ENCODE results near the gene ESPN. TPM values are rescaled to one million over a fixed set of nuclear protein-coding genes. Genes with fewer than 3 reads are reported as not detected.
A peak's percentile ranks its signal among the peaks of the same experiment; 100 is the strongest.

ESPN gene
- total RNA-seq, 1 donor from 2014 or later = 0.03 TPM

GRCh38 chr1:6508816-6509189 is 84.2 kb downstream of the ESPN start:
- no peak for DNase-seq (ENCODE audit: low read depth)

GRCh38 chr1:6509220-6509918 is 84.8 kb downstream of the ESPN start:
- peak; percentile 68 for DNase-seq (ENCODE audit: low read depth)

GRCh38 chr1:6509919-6510291 is 85.3 kb downstream of the ESPN start:
- DNase-seq (ENCODE audit: low read depth) = no peak

GRCh38 chr1:6510493-6510892 is 85.9 kb downstream of the ESPN start:
- DNase-seq (ENCODE audit: low read depth) = no peak

Small RNA genes within 50 kb of the gene (microRNA-seq; reads per million reads assigned to microRNA genes)
- gene MIR4252 = not detected

Other genes with a start within 250 kb of the ESPN start
- 0.10 TPM in 1 of 2 replicates, not detected in the other for gene CHD5, start 244.5 kb upstream of the ESPN start, total RNA-seq
- 148 and 160 TPM in 2 replicates for gene RPL22, start 225.2 kb upstream of the ESPN start, total RNA-seq
- 0.36 and 0.86 TPM in 2 replicates for gene RNF207, start 218.7 kb upstream of the ESPN start, total RNA-seq
- 180 and 182 TPM in 2 replicates for gene ICMT, start 188.8 kb upstream of the ESPN start, total RNA-seq
- not detected in 2 replicates for gene HES3, start 180.6 kb upstream of the ESPN start, total RNA-seq
- gene GPR153, start 163.7 kb upstream of the ESPN start, total RNA-seq = 192 and 339 TPM in 2 replicates
- gene ACOT7, start 31.0 kb upstream of the ESPN start, total RNA-seq = 18.7 and 35.2 TPM in 2 replicates
- gene HES2, start 4.9 kb upstream of the ESPN start, total RNA-seq = 12.5 and 24.4 TPM in 2 replicates
- gene TNFRSF25, start 41.4 kb downstream of the ESPN start, total RNA-seq = 24.4 and 38.2 TPM in 2 replicates
- 52.4 and 88.3 TPM in 2 replicates for gene PLEKHG5, start 66.9 kb downstream of the ESPN start, total RNA-seq
- gene NOL9, start 129.7 kb downstream of the ESPN start, total RNA-seq = 22.8 and 25.4 TPM in 2 replicates
- gene TAS1R1, start 130.5 kb downstream of the ESPN start, total RNA-seq = 7.5 and 8.0 TPM in 2 replicates
- 14.0 and 17.5 TPM in 2 replicates for gene ZBTB48, start 155.2 kb downstream of the ESPN start, total RNA-seq
- gene KLHL21, start 178.1 kb downstream of the ESPN start, total RNA-seq = 118 and 122 TPM in 2 replicates
- gene PHF13, start 189.0 kb downstream of the ESPN start, total RNA-seq = 7.4 and 9.6 TPM in 2 replicates
- gene THAP3, start 200.1 kb downstream of the ESPN start, total RNA-seq = 31.1 and 33.0 TPM in 2 replicates

Data from myocyte (in vitro differentiated cells).